MCF 10A (cell line): ENCODE data around the gene ST3GAL4. TPM values are rescaled to one million over a fixed set of nuclear protein-coding genes. Genes with fewer than 3 reads are reported as not detected.

Experiments
- BruUV-seq: library from RNA; stranded (reverse); fragments of 400-500 nt; replicated peaks from 2 replicates; lab custom pipeline; 2021; lab: Mats Ljungman, UMichigan
- CTCF ChIA-PET: fragments of 300-600 bp; sonication (Branson Sonifier 250); formaldehyde crosslinking; extraction: SDS; loops from one replicate; lab custom pipeline; 2021; ENCODE audit warnings: antibody characterized with exemption, inconsistent platforms; lab: Yijun Ruan, JAX
- POLR2A ChIA-PET: fragments of 300-600, 350-650 bp; sonication (Branson Sonifier 250); formaldehyde crosslinking; extraction: SDS; loops from one replicate; lab custom pipeline; 2020; ENCODE audit warnings: antibody characterized with exemption, inconsistent platforms; lab: Yijun Ruan, JAX
- DNase-seq: peaks from one replicate; pipeline ENCODE4 v3.0.0-alpha.2; 2018; ENCODE audit not compliant: unreplicated experiment
- H3K27ac Mint-ChIP-seq: one replicate; pipeline ENCODE4 v1.8.0; 2022; ENCODE audit warnings: mild to moderate bottlenecking, low read depth, mixed read lengths; ENCODE audit not compliant: unreplicated experiment
- H3K27me3 Mint-ChIP-seq: one replicate; pipeline ENCODE4 v1.8.0; 2022; ENCODE audit warnings: mixed read lengths; ENCODE audit not compliant: insufficient read depth, unreplicated experiment
- H3K36me3 Mint-ChIP-seq: one replicate; pipeline ENCODE4 v1.8.0; 2022; ENCODE audit warnings: mild to moderate bottlenecking, moderate library complexity, mixed read lengths; ENCODE audit not compliant: insufficient read depth, unreplicated experiment
- H3K4me1 Mint-ChIP-seq: one replicate; pipeline ENCODE4 v1.8.0; 2022; ENCODE audit warnings: mixed read lengths; ENCODE audit not compliant: insufficient read depth, unreplicated experiment
- H3K4me3 Mint-ChIP-seq: one replicate; pipeline ENCODE4 v1.8.0; 2022; ENCODE audit warnings: mild to moderate bottlenecking, moderate library complexity, mixed read lengths; ENCODE audit not compliant: unreplicated experiment
- H3K9me3 Mint-ChIP-seq: one replicate; pipeline ENCODE4 v1.8.0; 2022; ENCODE audit warnings: mixed read lengths; ENCODE audit not compliant: unreplicated experiment
- CTCF ChIP-seq: fragments of 200-600 bp; IDR thresholded peaks from one replicate; pipeline ENCODE4 v1.8.0; 2022; ENCODE audit warnings: antibody characterized with exemption, mild to moderate bottlenecking; ENCODE audit not compliant: unreplicated experiment
- intact Hi-C: fragments of 100-400 bp; cut with micrococcal nuclease; formaldehyde crosslinking; loops from 2 replicates; pipeline ENCODE4 v1.14.1; 2022
- total RNA-seq: library from RNA; stranded (reverse); gene quantifications from 2 replicates; pipeline ENCODE4 v1.2.3, GENCODE V29; 2022

Gene ST3GAL4
- total RNA-seq, 1 experiment from 2014 or later, result 15.3 TPM

- Mint-ChIP-seq H3K27ac (no peak overlapping the region), H3K36me3 (peaks cover under 1% of the 10 kb centered on the region)
- POLR2A ChIA-PET, result no interaction called here
Observed at GRCh38 chr11:126423743-126424142, 68.3 kb downstream of the ST3GAL4 start.

DNA sequence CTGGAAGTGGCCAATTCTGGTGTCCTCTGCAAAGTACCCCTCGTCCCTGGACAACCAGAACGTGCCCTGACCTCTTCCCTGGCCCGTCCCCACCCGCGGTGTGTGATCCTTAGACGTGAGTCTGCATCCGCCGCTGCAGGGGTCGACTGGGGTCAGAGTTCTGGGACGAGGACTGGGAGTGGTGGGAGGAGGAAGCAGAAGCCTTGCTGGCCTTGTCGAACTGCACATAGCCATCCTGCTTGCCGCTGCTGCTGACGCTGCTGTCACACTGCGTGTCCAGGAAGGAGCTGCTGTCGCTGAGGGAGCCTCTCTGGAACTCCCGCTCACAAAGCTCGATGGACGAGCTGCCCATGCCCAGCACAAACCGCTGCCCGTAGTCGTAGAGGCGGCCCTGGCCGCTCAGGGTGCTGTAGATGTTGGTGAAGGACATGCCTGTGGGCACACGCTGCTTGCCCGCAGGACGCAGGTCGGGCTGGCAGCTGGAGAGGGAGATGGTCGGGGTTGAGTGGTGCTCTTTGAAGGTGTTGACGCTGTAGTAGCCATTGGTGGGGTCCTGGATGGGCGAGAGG is 69.1 kb downstream of the ST3GAL4 start:
- no TSS peak for BruUV-seq
- H3K27me3 Mint-ChIP-seq, result no peaks in the 10 kb centered on the region
- CTCF ChIA-PET, result no interaction called here
- H3K36me3 Mint-ChIP-seq, result no peaks in the 10 kb centered on the region
- intact Hi-C loops, result no loop called here
- H3K4me3 Mint-ChIP-seq, result no peak overlapping the region
- no peak overlapping the region for H3K27ac Mint-ChIP-seq
- no peaks in the 10 kb centered on the region for H3K4me1 Mint-ChIP-seq
- no peak for DNase-seq
- no peak for TF ChIP-seq CTCF
- POLR2A ChIA-PET, result no interaction called here
- no peaks in the 10 kb centered on the region for H3K9me3 Mint-ChIP-seq

More at GRCh38 chr11:126423743-126424142, 68.3 kb downstream of the ST3GAL4 start:
- intact Hi-C loops, result no loop called here
- no peaks in the 10 kb centered on the region for H3K9me3 Mint-ChIP-seq
- no TSS peak for BruUV-seq
- no peak for DNase-seq
- no peak for TF ChIP-seq CTCF
- CTCF ChIA-PET, result interaction anchor here (1.1 kb wide), 1 partner anchor 57 kb away, joined by 3 read pairs; no protein-coding TSS in a partner anchor
- no peak overlapping the region for H3K4me3 Mint-ChIP-seq
- no peaks in the 10 kb centered on the region for H3K27me3 Mint-ChIP-seq
- no peaks in the 10 kb centered on the region for H3K4me1 Mint-ChIP-seq

DNA sequence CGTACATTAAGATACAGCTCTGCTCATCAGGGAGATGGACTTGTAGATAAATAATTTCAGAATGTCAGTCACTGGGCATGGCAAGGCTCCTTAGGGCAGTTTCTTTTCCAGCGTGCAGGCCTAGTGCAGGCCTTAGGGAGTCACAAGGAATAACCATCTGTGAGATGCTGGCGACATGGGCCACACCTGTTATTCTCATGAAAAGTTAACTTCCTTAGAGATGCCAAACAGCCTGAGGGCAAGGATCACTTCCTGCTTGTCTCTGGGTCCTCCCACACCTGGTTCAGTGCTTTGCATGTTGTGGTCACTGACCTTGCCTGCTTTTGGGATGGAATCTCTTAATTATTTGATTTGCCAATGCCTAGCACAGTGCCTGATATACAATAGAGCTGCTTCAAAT is 70.6 kb downstream of the ST3GAL4 start:
- DNase-seq, result peak; percentile 29
- no peaks in the 10 kb centered on the region for H3K9me3 Mint-ChIP-seq
- no peak overlapping the region for H3K27ac Mint-ChIP-seq
- no TSS peak for BruUV-seq
- intact Hi-C loops, result no loop called here
- ChIA-PET POLR2A (no interaction called here), CTCF (interaction anchor here (0.7 kb wide), 1 partner anchor 8 kb away, joined by 3 read pairs; no protein-coding TSS in a partner anchor)
- no peak overlapping the region for H3K4me3 Mint-ChIP-seq
- no peaks in the 10 kb centered on the region for H3K27me3 Mint-ChIP-seq
- peaks cover 2% of the 10 kb centered on the region for H3K4me1 Mint-ChIP-seq
- H3K36me3 Mint-ChIP-seq, result no peaks in the 10 kb centered on the region
- no peak for TF ChIP-seq CTCF

- BruUV-seq, result no TSS peak
- Mint-ChIP-seq H3K4me1 (peaks cover 11% of the 10 kb centered on the region), H3K36me3 (no peaks in the 10 kb centered on the region), H3K27me3 (no peaks in the 10 kb centered on the region), H3K27ac (no peak overlapping the region), H3K9me3 (no peaks in the 10 kb centered on the region), H3K4me3 (no peak overlapping the region)
- no peak for DNase-seq
- POLR2A ChIA-PET, result interaction anchor here (0.6 kb wide), 1 partner anchor 24 kb away, joined by 3 read pairs; no protein-coding TSS in a partner anchor
- intact Hi-C loops, result no loop called here
- CTCF ChIA-PET, result interaction anchor here (0.6 to 1.5 kb wide), 3 partner anchors 20 to 53 kb away, joined by 3 to 7 read pairs (median 3); no protein-coding TSS in a partner anchor
- no peak for TF ChIP-seq CTCF
Observed at GRCh38 chr11:126426820-126427749, 71.6 kb downstream of the ST3GAL4 start.
